ENCODE results near the gene DHX8. TPM values are rescaled to one million over a fixed set of nuclear protein-coding genes. Genes with fewer than 3 reads are reported as not detected.

Gene DHX8
- total RNA-seq, 4 donors from 2014 or later, result 31.7 to 35.1 (median 33.4) TPM

DNA sequence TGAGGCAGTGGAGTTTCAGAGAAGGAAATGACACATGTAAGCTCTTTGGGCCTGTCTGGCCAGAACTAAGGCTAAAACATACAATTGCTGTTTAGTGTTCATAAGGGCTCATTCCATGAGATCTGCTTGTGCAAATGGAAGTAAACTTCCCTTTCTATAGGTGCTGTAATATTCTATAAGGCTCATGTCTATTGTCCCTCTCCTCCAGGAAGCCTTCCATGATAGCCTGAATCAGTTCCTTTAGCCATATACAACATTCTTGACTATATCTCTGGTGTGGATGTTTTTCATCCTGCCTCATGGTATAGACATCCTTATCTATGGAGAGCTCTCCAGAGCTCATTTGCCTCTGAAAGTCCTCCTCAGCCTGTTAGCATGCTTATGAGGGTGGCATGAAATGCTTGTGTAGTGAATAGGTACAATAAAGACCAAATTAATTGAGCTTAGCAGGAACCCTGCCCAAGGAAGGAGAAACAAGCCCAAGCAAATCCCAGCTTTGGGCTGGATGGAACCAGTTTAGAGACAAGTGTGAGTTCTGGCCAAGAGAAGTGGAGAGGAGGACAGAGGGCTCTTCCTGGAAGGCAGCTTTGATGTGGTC lies 64.0 kb downstream of the DHX8 start:
- Histone ChIP-seq H3K27me3 (peaks cover 0 to 71% (median 9%) of the 10 kb centered on the region in 4 donors), H3K4me3 (no peak overlapping the region), H3K36me3 (no peaks in the 10 kb centered on the region), H3K27ac (replicated peaks in 1 of 4) (no peak overlapping the region), H3K9me3 (no peaks in the 10 kb centered on the region), H3K4me1 (peaks cover 27 to 38% (median 31%) of the 10 kb centered on the region in 4 donors)
- TF ChIP-seq, protein P1, sequence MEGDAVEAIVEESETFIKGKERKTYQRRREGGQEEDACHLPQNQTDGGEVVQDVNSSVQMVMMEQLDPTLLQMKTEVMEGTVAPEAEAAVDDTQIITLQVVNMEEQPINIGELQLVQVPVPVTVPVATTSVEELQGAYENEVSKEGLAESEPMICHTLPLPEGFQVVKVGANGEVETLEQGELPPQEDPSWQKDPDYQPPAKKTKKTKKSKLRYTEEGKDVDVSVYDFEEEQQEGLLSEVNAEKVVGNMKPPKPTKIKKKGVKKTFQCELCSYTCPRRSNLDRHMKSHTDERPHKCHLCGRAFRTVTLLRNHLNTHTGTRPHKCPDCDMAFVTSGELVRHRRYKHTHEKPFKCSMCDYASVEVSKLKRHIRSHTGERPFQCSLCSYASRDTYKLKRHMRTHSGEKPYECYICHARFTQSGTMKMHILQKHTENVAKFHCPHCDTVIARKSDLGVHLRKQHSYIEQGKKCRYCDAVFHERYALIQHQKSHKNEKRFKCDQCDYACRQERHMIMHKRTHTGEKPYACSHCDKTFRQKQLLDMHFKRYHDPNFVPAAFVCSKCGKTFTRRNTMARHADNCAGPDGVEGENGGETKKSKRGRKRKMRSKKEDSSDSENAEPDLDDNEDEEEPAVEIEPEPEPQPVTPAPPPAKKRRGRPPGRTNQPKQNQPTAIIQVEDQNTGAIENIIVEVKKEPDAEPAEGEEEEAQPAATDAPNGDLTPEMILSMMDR (IDR thresholded peaks at IDR 0.05), result no peak
- TF ChIP-seq POLR2AphosphoS5 (IDR thresholded peaks at IDR 0.05), result no peak
- TF ChIP-seq EP300 (IDR thresholded peaks at IDR 0.05), result no peak
- no peak for TF ChIP-seq POLR2A (IDR thresholded peaks at IDR 0.05; ENCODE audit: low read depth)
- intact Hi-C loops (cut with DNase I), result no loop called here
- no peak for DNase-seq (ENCODE audit: extremely low spot score)

DNA sequence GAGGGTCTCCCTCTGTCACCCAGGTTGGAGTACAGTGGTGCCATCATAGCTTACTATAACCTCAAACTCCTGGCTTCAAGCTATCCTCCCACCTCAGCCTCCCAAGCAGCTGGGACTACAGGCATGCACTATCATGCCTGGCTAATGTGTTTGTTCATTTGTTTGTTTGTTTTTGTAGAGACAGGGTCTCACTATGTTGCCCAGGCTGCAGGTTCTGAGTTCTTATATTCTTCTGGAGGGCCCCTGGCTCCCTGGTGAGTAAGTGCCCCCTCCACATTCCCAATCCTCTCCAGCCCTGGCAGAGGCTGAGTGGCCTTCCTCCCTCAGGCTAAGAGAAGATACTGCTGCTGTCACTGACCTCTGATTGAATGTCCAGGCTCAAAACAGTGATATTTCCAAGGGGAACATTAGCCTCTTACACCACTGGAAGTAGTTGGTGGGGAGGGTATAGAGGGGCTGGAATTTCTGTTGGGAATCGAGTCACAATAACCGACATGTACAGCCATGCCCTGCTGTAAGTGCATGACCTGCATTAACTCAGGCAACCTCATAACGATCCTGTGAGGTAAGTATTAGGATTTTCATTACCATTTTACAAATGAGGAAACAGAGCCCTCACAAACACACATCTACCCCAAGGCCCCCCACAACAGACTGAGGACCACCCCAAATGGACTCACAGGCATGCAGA lies 65.1 kb downstream of the DHX8 start:
- 88% methylated on average over 3 of the region's 3 CpGs for WGBS
- Histone ChIP-seq H3K27ac (replicated peaks in 1 of 4) (no peak overlapping the region), H3K4me1 (peaks cover 27 to 38% (median 31%) of the 10 kb centered on the region in 4 donors), H3K36me3 (no peaks in the 10 kb centered on the region), H3K27me3 (peaks cover 0 to 61% (median 9%) of the 10 kb centered on the region in 4 donors), H3K9me3 (no peaks in the 10 kb centered on the region), H3K4me3 (no peak overlapping the region)
- no peak for TF ChIP-seq POLR2A (IDR thresholded peaks at IDR 0.05; ENCODE audit: low read depth)
- TF ChIP-seq, protein P1 (IDR thresholded peaks at IDR 0.05), result no peak
- TF ChIP-seq EP300 (IDR thresholded peaks at IDR 0.05), result no peak
- no peak for TF ChIP-seq POLR2AphosphoS5 (IDR thresholded peaks at IDR 0.05)
- intact Hi-C loops (cut with DNase I), result no loop called here
- no peak for DNase-seq (ENCODE audit: extremely low spot score)

DNA sequence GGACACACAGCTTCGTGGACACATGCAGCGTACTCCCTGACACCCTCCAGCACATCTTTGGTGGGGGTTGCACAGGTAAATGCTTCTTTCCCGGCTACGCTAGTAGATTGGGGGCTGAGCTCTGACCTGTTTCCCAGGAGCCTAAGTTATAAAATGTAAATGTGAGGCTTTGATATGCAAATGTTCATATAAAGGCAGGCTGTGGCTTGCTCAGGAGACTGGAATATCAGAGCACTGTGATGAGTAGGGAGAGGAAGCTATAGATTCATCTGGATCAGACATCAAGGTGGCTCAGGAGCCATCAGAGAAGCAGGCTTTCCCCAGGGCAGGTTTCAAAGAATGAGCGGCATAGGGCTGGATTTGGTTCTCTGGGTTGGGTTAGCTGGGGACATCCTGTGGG lies 65.7 kb downstream of the DHX8 start:
- TF ChIP-seq POLR2AphosphoS5 (IDR thresholded peaks at IDR 0.05) (no peak), EP300 (IDR thresholded peaks at IDR 0.05) (no peak), POLR2A (IDR thresholded peaks at IDR 0.05; ENCODE audit: low read depth) (no peak)
- TF ChIP-seq, protein P1 (IDR thresholded peaks at IDR 0.05), result no peak
- H3K4me3 ChIP-seq, result no peak overlapping the region
- no peaks in the 10 kb centered on the region for H3K9me3 ChIP-seq
- peaks cover 27 to 37% (median 31%) of the 10 kb centered on the region in 4 donors for H3K4me1 ChIP-seq
- no peak for DNase-seq (ENCODE audit: extremely low spot score)
- WGBS, result 80% methylated on average over 4 of the region's 5 CpGs
- no peaks in the 10 kb centered on the region for H3K36me3 ChIP-seq
- peaks cover 0 to 54% (median 9%) of the 10 kb centered on the region in 4 donors for H3K27me3 ChIP-seq
- H3K27ac ChIP-seq (replicated peaks in 1 of 4), result no peak overlapping the region
- intact Hi-C loops (cut with DNase I), result no loop called here

DNA sequence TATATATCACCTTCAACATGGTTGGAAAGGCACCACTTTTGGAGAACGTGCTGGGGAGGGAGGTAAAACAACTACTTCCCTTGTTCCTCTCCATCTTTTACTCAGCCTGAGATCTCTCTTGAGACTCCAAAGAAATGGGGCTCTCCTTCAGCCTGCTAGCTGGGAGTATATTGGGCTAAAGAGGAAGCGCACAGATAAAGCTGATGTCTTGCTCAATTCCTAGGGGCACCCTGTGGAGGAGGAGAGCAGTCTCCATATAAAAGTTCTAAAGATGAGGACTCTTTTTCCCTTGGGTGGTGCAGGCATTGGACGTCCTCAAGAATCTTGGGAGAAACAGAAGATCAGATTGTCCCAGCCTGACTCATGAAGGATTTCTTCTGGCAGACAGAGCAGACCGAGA lies 67.0 kb downstream of the DHX8 start:
- TF ChIP-seq POLR2AphosphoS5 (IDR thresholded peaks at IDR 0.05) (no peak), EP300 (IDR thresholded peaks at IDR 0.05) (no peak), POLR2A (IDR thresholded peaks at IDR 0.05; ENCODE audit: low read depth) (no peak)
- TF ChIP-seq, protein P1 (IDR thresholded peaks at IDR 0.05), result no peak
- peaks cover 0 to 41% (median 3%) of the 10 kb centered on the region in 4 donors for H3K27me3 ChIP-seq
- H3K9me3 ChIP-seq, result no peaks in the 10 kb centered on the region
- no peaks in the 10 kb centered on the region for H3K36me3 ChIP-seq
- H3K4me3 ChIP-seq, result no peak overlapping the region
- H3K4me1 ChIP-seq, result peaks cover 16 to 25% (median 21%) of the 10 kb centered on the region in 4 donors
- intact Hi-C loops (cut with DNase I), result no loop called here
- H3K27ac ChIP-seq (replicated peaks in 1 of 4), result no peak overlapping the region
- DNase-seq (ENCODE audit: extremely low spot score), result no peak
- 88% methylated on average over 4 of the region's 4 CpGs for WGBS

Data from esophagus muscularis mucosa (tissue), 4 donors.